SIG-M5 (cell line): ENCODE results near the gene ADCK2.
"Not testable (repeated sequence)": the region's sequence is repeated elsewhere in the genome, so short reads cannot be mapped to it uniquely, and the experiment has no call there.

ENCODE experiments used
- DNase-seq: peaks from one replicate; lab custom pipeline; 2025; lab: John Stamatoyannopoulos, UW

ADCK2 gene

GRCh38 chr7:140672382-140673062 is at the start of gene ADCK2:
TSS of gene ADCK2 (plus strand) at chr7:140672945. CDS start at chr7:140673331, 386 bp downstream.
- DNase-seq, result no peak

GRCh38 chr7:140623980-140624379 is 48.8 kb upstream of the ADCK2 start:
- no peak for DNase-seq

- DNase-seq, result no peak
Observed at GRCh38 chr7:140624392-140625191, 48.2 kb upstream of the ADCK2 start.

- not testable (repeated sequence) for DNase-seq
Observed at GRCh38 chr7:140625192-140625558, 47.6 kb upstream of the ADCK2 start.

GRCh38 chr7:140625908-140626868 is 46.6 kb upstream of the ADCK2 start:
- DNase-seq, result no peak

GRCh38 chr7:140631021-140631420 is 41.7 kb upstream of the ADCK2 start:
- no peak for DNase-seq

GRCh38 chr7:140631602-140632001 is 41.1 kb upstream of the ADCK2 start:
- no peak for DNase-seq

- DNase-seq, result no peak
Observed at GRCh38 chr7:140635345-140635744, 37.4 kb upstream of the ADCK2 start.

- no peak for DNase-seq
Observed at GRCh38 chr7:140635816-140636215, 36.9 kb upstream of the ADCK2 start.

GRCh38 chr7:140637400-140637799 is 35.3 kb upstream of the ADCK2 start:
- DNase-seq, result no peak

GRCh38 chr7:140638173-140638791 is 34.5 kb upstream of the ADCK2 start:
- DNase-seq, result no peak

GRCh38 chr7:140639366-140640053 is 33.2 kb upstream of the ADCK2 start:
- DNase-seq, result no peak

GRCh38 chr7:140640060-140640637 is 32.6 kb upstream of the ADCK2 start:
- no peak for DNase-seq

- DNase-seq, result no peak
Observed at GRCh38 chr7:140640727-140641523, 31.8 kb upstream of the ADCK2 start, which contains the start of gene DENND2A. TSS of gene DENND2A (minus strand) at chr7:140640813. CDS start at chr7:140602397, 38,416 bp downstream.

GRCh38 chr7:140641524-140642195 is 31.1 kb upstream of the ADCK2 start:
- no peak for DNase-seq

- DNase-seq, result no peak
Observed at GRCh38 chr7:140643416-140643815, 29.3 kb upstream of the ADCK2 start.

GRCh38 chr7:140644761-140645160 is 28.0 kb upstream of the ADCK2 start:
- DNase-seq, result not testable (repeated sequence)

GRCh38 chr7:140645166-140645900 is 27.4 kb upstream of the ADCK2 start:
- no peak for DNase-seq
